GM12872 (cell line): ENCODE data around the gene CHDH.

Source experiments
- CTCF ChIP-seq: IDR thresholded peaks from 3 replicates; pipeline ENCODE4 v1.5.1; 2011; ENCODE audit warnings: low read depth, mild to moderate bottlenecking, low read length, moderate library complexity; ENCODE audit not compliant: insufficient read depth

Gene CHDH

GRCh38 chr3:53792866-53793265, 53.4 kb downstream of the CHDH start:
- no peak for TF ChIP-seq CTCF

DNA sequence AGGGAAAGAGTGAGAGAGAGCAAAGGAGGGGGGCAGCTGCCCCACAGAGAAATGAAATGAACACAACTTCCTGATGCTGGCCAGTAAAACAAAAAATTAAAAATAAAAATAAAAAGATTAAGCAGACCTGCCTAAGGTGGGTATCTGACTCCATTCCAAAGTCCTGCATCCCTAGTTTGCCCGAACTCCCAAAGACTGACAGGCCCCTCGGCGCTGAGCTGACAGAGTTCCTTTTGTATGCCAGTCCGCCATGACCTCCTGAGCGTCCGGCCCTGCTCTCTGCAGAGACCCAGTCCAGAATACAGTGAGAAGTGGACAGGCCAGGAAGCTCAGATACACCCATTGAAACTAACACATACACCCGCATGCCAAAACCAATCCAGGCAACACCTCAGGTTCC, 54.9 kb downstream of the CHDH start:
- TF ChIP-seq CTCF = no peak

DNA sequence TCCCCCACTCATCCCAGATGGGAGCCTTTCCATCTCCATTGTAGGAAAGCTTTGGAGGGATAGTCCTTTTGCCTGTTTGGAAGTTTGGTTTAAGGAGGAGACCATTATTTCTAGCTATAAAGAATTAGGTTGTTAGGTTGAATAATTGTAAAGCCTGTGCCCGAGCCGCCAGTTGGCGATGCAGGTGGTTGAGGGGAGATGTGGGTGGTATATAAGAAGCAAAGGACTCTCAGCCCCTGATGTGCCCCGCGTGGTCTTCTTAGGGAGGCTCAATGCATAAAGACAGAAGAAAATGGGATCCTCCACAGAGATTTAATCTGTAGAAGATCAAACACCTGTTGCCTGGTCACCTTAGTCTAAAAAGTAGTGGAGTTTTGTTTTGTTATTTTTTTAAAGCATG, 55.7 kb downstream of the CHDH start:
- no peak for TF ChIP-seq CTCF

- TF ChIP-seq CTCF = no peak
Measured at GRCh38 chr3:53789459-53789858, 56.8 kb downstream of the CHDH start.

DNA sequence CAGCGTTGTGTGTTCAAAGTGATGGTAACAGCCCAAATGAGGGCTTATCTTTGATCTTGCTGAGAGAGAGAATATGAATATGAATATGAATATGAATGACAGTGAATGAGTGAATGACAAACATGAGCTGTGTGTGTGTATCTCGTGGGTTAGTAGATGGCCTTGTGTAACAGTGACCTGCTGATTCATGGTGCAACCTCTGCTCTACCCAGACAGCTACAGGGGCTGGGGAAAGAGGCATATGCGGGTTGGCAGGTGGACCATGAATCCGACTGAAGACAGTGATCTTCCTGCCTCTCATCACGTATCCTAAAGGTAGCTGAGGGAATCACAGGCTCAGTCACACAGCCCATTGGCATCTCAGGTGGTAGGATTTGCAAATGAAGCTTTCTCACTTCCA, 58.2 kb downstream of the CHDH start:
- TF ChIP-seq CTCF = no peak

DNA sequence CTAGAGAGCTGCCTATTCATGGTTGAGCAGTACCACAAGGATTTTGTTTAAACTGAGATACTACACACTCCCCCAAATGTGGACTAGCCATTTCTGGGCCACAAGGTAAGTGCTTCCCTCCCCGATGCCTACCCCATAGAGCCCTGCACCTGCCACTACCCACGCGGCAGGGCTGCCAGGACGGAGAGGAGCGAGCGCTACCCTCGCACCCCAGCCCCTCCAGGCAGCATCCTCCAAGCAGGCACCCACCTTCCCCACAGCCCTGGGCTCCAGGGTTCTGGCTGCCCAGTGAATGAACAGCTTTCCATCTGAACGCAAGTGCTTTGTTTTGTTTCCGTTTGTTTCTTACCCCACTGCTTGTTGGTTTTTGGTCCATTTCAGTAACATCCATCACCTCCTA, 59.2 kb downstream of the CHDH start:
- no peak for TF ChIP-seq CTCF

DNA sequence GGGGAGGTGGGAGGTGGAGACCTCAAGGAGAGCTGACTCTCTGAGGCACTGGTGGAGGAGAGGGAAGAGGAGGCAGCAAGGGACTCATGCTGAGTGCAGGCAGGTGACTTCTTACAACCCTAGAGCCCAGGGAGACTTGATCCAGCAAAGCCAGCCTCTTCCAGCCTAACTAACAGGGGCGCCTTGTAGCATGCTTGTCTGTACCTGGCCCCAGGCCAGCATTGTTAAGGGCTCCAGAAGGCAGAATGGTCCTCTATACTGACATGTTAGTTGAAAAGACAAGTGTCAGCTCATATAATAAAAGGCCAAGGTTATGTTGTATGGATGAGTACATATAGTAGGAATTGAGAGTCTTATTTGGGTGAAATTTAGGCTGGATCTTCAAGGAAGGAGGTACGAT, 65.4 kb downstream of the CHDH start:
- no peak for TF ChIP-seq CTCF

DNA sequence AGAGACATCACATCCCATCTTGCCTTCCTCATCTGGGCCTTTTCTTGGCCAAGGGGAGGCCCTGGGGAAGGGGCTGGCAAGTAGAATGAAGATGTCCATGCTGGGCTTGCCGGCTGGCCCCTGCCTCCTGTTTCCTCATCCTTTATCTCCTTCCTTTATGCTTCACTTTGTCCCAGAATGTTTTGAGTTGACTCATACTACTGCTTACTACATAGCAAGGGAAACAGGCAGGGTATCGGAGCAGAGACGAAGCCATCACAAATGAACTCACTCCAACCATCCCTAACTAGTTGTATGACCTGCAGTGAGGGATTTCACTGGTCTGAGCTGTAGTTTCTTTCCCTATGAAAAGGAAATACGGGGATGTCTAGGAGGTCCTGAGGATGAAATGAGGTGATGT, 66.0 kb downstream of the CHDH start:
- TF ChIP-seq CTCF = no peak
